DMS53 treated with DMSO at 0.1 percent for 48 hours (cell line): ENCODE measurements around the gene FCMR.
"Not testable (repeated sequence)": the region's sequence is repeated elsewhere in the genome, so short reads cannot be mapped to it uniquely, and the experiment has no call there.

Experiments
- DNase-seq: peaks from one replicate; lab custom pipeline; 2025; ENCODE audit not compliant: unreplicated experiment; lab: John Stamatoyannopoulos, UW

Gene FCMR

GRCh38 chr1:206880314-206880713, 41.4 kb downstream of the FCMR start:
- no peak for DNase-seq

- no peak for DNase-seq
These were observed 43.3 kb downstream of the FCMR start for GRCh38 chr1:206878456-206878855.

DNA sequence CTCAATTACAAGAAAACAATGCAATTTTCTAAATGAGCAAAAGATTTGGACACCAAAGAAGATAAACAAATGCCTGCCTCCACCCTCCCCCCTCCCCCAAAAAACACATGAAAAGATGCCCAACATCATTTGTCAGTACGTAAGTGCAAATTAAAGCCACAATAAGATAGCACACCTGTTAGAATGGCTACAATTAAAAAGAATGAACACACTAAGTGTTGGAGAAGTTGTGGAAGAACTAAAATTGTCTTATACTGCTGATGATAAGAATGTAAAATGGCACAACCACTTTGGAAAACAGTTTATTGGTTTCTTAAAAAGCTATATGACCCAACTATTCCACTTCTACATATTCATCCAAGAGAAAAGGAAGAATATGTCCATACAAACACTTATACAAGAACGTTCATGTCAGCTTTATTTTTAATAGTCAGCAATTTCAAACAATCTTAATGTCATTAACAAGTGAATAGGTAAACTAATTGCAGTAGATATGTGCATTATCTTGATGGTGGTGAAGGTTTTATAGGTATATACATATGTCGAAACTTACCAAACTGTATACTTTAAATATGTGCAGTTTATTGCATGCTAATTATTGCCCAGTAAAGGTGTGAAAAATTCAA, 45.9 kb downstream of the FCMR start:
- no peak for DNase-seq

DNA sequence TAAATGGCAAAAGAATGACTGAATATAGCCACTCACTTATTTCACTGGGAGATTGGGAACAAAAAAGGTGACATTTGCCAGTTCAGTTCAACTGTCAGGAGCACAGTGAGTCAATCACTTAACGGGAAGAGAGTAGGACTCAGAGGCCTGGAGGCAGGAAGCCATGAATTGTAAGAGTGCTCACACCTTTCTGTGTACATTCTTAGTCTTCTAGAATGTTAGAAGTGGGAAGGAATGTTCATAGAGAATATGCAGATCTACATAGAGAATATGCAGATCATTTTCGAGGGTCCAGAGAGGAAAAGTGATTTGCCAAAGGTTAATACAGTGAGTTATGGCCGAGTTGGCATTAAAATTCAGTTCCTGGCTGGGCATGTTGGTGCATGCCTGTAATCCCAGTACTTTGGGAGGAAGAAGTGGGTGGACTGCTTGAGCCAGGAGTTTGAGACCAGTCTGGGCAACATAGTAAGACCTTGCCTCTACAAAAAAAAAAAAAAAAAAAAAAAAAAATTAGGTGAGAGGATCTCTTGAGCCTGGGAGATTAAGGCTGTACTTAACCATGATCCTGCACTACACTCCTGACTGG, 48.0 kb downstream of the FCMR start:
- no peak for DNase-seq

DNA sequence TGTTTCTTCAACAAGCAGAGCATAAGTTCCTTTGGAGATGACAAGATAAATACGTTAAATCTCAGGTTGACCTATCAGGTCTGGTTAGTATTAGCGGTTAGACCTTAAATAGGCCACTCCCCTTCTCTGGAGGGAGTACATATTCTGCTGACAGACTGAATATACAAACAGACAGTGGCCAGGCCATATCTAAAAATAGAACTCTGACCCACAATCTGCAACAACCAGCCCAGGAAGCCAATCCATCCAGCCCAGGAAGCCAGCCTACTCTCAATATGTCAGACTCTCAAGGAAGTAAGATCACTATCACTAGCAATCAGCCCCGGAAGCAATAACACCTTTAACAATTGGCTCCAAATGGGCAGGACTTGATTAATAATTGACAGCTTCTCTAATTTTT, 49.6 kb downstream of the FCMR start:
- DNase-seq, result no peak

GRCh38 chr1:206868264-206868663, 53.5 kb downstream of the FCMR start:
- DNase-seq, result no peak

DNA sequence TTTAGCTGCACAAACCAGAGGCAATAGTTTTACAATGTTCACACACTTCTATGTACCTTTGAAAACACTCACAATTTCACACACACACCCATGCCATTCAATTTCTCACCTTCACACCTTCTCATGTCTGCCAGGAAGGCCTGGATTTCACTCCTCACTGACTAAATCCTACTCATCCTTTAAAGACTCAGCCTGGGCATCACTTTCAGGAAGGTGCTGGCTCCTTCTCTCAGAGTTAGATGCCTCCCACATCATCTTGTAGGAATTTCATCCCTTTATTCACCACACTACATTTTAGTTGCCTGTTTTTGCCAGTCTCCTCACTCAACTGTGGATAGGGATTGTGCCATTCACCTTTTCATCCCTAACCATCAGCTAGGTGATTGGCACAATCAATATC, 54.0 kb downstream of the FCMR start:
- DNase-seq, result no peak

- DNase-seq, result no peak
These were observed 54.5 kb downstream of the FCMR start for GRCh38 chr1:206867239-206867638.

DNA sequence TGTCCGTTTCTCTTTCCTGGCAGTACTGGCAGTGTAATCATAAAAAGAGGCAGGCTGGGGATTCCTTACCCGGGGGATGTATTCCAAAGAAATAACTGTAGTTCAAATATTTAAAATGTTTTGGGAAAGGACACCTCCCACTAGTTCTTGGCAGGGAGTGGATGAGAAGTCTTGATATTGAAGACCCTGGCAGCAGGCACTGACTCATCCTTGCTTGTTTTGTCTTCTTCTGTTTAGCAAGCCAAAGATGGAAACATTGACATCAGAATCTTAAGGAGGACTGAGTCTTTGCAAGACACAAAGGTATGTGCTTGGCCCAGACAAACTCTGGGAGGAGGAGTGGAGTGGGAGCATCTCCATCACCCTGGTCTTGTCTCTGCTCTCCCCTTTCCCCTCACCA, 55.7 kb downstream of the FCMR start:
- DNase-seq, result no peak

DNA sequence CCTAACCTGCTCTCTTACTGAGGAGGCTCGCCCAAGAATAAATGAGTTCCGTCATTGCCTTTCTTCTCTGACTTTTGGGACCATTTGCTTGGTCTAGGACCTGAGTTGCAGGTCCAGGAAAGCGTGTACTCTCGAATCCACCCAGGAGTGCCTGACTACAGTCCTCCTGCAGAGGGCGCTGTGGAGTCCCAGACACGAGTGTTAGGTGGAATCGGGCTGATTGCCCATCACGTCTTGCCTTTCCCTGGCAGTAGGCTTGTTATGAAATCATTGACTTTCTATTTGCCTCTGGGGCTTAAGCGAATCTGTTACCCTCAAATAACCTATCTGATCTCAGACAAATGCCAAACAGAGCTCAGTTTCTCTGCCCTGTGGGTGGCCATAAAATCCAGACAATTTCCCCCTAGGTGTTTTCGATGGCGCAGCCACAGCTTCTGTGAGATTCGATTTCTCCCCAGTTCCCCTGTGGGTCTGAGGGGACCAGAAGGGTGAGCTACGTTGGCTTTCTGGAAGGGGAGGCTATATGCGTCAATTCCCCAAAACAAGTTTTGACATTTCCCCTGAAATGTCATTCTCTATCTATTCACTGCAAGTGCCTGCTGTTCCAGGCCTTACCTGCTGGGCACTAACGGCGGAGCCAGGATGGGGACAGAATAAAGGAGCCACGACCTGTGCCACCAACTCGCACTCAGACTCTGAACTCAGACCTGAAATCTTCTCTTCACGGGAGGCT, 56.6 kb downstream of the FCMR start, which contains the start of gene IL20:
IL20 (plus strand) TSS at position 685 of the 733 bp plus-strand sequence. CDS start 230 bp downstream, outside the sequence.
- DNase-seq, result peak; percentile 75

DNA sequence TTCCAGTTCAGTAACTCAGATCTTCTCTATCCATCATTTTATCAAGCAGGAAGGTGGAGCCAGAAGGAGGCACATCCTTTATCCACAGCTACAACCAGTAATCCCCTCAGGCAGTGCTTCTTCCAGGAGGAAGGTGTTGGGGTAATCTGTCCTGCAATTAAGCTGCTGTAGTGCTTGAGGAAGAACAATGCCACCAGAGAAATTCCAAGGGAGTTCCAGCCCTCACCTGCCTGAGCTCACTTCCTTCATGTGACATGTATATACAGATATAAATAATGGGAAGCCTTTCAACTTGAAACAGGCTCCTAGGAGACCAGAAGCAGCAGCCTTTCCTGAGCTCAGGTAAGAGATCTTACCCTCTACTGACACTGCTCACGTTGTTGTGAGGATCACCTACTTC, 58.5 kb downstream of the FCMR start:
- DNase-seq, result no peak

- no peak for DNase-seq
These were observed 61.6 kb downstream of the FCMR start for GRCh38 chr1:206860165-206860564.

DNA sequence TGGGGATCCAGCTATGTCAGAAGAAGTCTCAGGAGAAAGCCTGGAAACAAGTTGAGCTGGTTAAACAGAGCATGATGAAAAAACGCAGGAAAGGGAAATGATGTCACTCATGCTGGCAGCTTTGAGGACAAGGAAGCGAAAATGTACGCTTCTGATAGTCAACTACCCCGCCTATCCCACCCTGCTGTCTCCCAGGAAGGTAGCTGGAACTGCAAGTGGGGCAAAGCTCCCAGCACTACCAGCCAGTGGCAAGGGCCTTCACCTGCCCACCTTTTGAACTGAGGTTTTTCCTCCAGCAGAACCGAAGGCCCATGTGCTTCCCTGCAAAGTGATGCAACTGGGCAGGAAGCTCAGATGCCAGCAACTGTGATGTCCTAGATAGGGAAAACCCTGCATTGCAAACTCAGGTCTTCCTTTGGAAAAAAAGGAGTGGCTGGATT, 62.6 kb downstream of the FCMR start:
- no peak for DNase-seq

GRCh38 chr1:206856674-206857464, 64.9 kb downstream of the FCMR start:
- no peak for DNase-seq

GRCh38 chr1:206855859-206856258, 65.9 kb downstream of the FCMR start:
- no peak for DNase-seq

DNA sequence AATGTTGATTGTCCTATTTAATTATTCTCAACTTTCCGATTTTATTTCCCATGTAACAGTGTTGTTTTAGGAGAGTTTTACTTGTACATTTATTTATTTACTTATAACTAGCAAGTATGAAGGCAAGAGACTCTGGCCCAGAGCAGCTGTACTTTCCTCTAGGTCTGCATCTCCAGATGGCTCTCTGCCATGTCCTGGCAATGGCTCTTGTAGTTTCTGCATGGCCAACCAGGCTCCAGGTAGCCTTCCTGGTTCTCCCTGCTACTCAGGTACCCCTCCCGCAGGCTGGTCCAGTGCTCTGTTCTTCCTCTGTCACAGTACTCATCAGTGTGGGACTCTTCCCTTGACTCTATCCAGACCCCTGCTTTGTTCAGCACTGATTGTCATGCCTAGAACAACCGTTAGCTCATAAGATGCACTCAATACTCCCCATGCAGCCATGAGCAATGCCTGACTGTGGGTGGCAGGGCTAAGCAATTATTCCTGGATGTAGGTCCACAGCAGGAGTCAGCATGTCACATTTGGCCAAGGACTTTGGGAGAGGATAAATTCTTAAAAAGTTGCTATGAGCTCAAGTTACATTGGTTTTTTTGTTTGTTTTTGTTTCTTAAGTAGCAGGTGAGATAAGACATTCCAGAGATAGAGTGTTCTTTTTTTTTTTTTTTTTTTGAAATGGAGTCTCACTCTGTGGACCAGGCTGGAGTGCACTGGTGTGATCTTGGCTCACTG, 67.2 kb downstream of the FCMR start:
- DNase-seq, result no peak

- not testable (repeated sequence) for DNase-seq
These were observed 68.0 kb downstream of the FCMR start for GRCh38 chr1:206853696-206854095.
